HG03520 (cell line): ENCODE data around the gene RPS6KL1.

Experiments used
- ATAC-seq: cut with Tn5 transposase; IDR thresholded peaks from one replicate; pipeline ENCODE4 v1.9.1; 2021; ENCODE audit warnings: mild to moderate bottlenecking, moderate library complexity; ENCODE audit not compliant: unreplicated experiment

RPS6KL1 gene

GRCh38 chr14:74859757-74860552 lies 63.1 kb downstream of the RPS6KL1 start:
- no peak for ATAC-seq

GRCh38 chr14:74858022-74858421 lies 65.0 kb downstream of the RPS6KL1 start:
- ATAC-seq, result no peak

- no peak for ATAC-seq
These were observed 66.7 kb downstream of the RPS6KL1 start for GRCh38 chr14:74856366-74856765.

DNA sequence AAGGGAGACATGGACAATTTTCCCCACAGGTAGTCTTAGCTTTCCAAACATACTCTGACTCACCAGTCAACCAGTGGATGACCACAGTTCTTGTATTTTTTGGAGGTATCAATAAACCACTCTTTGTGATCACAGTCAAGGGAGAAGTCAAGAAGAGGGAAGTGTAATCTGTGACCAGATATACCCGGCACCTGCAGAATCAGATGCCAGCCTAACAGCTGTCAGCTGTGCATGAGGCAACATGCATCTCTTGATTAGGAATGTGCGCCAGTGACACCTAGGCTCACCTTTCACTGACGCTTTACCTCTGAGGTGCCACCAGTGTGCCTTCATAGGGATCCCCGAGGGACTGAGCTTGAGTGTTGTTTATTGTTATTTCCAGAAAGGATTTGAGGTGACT lies 67.1 kb downstream of the RPS6KL1 start:
- no peak for ATAC-seq

GRCh38 chr14:74855021-74855420 lies 68.0 kb downstream of the RPS6KL1 start:
- no peak for ATAC-seq
